ENCODE measurements around the gene ERBB3. TPM values are rescaled to one million over a fixed set of nuclear protein-coding genes. Genes with fewer than 3 reads are reported as not detected.

The ERBB3 gene
- total and polyA plus RNA-seq, 2 of the 8 experiments (the other 6 are each of a cell fraction or from before 2014, with no cell fraction given): 33.9 to 52.4 TPM

DNA sequence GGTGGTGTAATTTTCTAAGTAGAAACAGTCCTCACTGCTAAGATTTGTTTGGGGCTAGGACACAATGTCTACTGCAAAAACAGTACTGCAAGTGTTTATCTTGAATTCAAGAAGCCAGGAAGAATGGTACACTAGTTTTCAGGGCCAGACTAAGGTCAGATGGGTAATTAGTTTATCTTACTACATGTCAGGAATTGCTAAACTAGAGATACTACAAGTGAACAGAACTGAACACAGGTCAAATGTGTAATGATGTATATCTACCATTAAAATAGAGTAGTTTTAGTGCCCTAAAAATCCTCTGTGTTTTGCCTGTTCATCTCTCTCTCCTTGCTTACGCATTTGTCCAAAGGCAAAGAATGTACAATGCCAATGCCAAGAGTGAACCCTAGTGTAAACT is 34.1 kb downstream of the ERBB3 start:
- H2BK5ac ChIP-seq (ENCODE audit: low read depth, low read length): no peak overlapping the region
- H3K23me2 ChIP-seq (ENCODE audit: low read depth, low read length): peaks cover 10% of the 10 kb centered on the region
- no peak for FAIRE-seq

More for the DNA sequence above, 34.1 kb downstream of the ERBB3 start:
- Histone ChIP-seq H3K23ac (ENCODE audit: insufficient read length) (no peak overlapping the region), H3K79me2 (ENCODE audit: control insufficient read depth in 1 of 2, insufficient read depth in 2 of 2, low read length in 2 of 2) (peaks cover 3 to 13% of the 10 kb centered on the region in 2 experiments; a peak in 3 of 4 replicates), H2BK15ac (ENCODE audit: low read length) (no peak overlapping the region), H4K8ac (ENCODE audit: extremely low read depth, insufficient read depth, low read length) (no peak overlapping the region), H3K4ac (replicated peaks; ENCODE audit: insufficient read length, low read depth, low read length) (no peak overlapping the region), H3K18ac (ENCODE audit: extremely low read depth, low read length) (no peak overlapping the region), H4K91ac (replicated peaks; ENCODE audit: insufficient read length, low read length) (no peak overlapping the region), H3K56ac (replicated peaks; ENCODE audit: insufficient read length, low read depth, low read length) (no peak overlapping the region), H3K9me3 (ENCODE audit: insufficient read depth in 2 of 2, low read depth in 1 of 2, low read length in 1 of 2) (no peaks in the 10 kb centered on the region), H3K4me2 (ENCODE audit: insufficient read depth in 1 of 2, low read depth in 2 of 2, low read length in 2 of 2) (no peak overlapping the region), H2AFZ (ENCODE audit: low read length) (no peak overlapping the region), H3K79me1 (ENCODE audit: low read depth, low read length) (no peaks in the 10 kb centered on the region), H3K36me3 (ENCODE audit: control insufficient read depth in 2 of 4, insufficient read depth in 4 of 4, low read length in 3 of 4) (peaks cover 30 to 52% (median 46%) of the 10 kb centered on the region in 4 experiments), H3K4me3 (ENCODE audit: extremely low read depth in 1 of 4, insufficient read depth in 2 of 4, low read depth in 3 of 4, low read length in 4 of 4) (no peak overlapping the region), H4K5ac (ENCODE audit: insufficient read length, low read depth, low read length) (no peak overlapping the region), H2BK120ac (replicated peaks; ENCODE audit: low read depth, low read length) (no peak overlapping the region), H2BK20ac (ENCODE audit: low read length) (no peak overlapping the region), H3K14ac (ENCODE audit: insufficient read length) (no peak overlapping the region), H3K4me1 (replicated peaks in 1 of 4; ENCODE audit: control insufficient read depth in 3 of 4, insufficient read depth in 4 of 4, low read length in 3 of 4) (peaks cover 0 to 5% (median 3%) of the 10 kb centered on the region in 4 experiments; a peak in 4 of 7 replicates), H2BK12ac (ENCODE audit: low read depth, low read length) (no peak overlapping the region), H4K20me1 (replicated peaks in 1 of 2; ENCODE audit: control insufficient read depth in 1 of 2, insufficient read depth in 2 of 2, low read length in 2 of 2) (no peaks in the 10 kb centered on the region), H3K27me3 (replicated peaks in 1 of 4; ENCODE audit: control insufficient read depth in 3 of 4, extremely low read depth in 1 of 4, insufficient read depth in 3 of 4, low read length in 3 of 4) (no peaks in the 10 kb centered on the region), H2AK5ac (ENCODE audit: low read depth, low read length) (no peak overlapping the region), H3K9ac (replicated peaks in 1 of 4; ENCODE audit: extremely low read depth in 1 of 4, low read depth in 3 of 4, low read length in 3 of 4) (no peak overlapping the region), H3K27ac (ENCODE audit: low read depth, low read length) (no peak overlapping the region)
- TF ChIP-seq, protein P1, sequence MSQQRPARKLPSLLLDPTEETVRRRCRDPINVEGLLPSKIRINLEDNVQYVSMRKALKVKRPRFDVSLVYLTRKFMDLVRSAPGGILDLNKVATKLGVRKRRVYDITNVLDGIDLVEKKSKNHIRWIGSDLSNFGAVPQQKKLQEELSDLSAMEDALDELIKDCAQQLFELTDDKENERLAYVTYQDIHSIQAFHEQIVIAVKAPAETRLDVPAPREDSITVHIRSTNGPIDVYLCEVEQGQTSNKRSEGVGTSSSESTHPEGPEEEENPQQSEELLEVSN (IDR thresholded peaks at IDR 0.05): no peak
- TF ChIP-seq CHD1 (IDR thresholded peaks at IDR 0.05; ENCODE audit: low read depth, low read length): no peak
- TF ChIP-seq TAF7 (optimal IDR thresholded peaks at IDR 0.05; ENCODE audit: borderline replicate concordance, low read depth, low read length): no peak
- TF ChIP-seq JUN (IDR thresholded peaks at IDR 0.05; ENCODE audit: low read depth, low read length): no peak
- no peak for TF ChIP-seq POLR2AphosphoS5 (IDR thresholded peaks at IDR 0.05; ENCODE audit: low read depth, low read length)
- no peak for TF ChIP-seq GTF2F1 (IDR thresholded peaks at IDR 0.05; ENCODE audit: borderline replicate concordance, low read depth, low read length)
- TF ChIP-seq BRCA1 (IDR thresholded peaks at IDR 0.05; ENCODE audit: low read depth, low read length): no peak
- TF ChIP-seq SP2 (IDR thresholded peaks at IDR 0.05; ENCODE audit: low read length): no peak
- TF ChIP-seq SIRT6 (IDR thresholded peaks at IDR 0.05; ENCODE audit: low read length): no peak
- no peak for TF ChIP-seq YY1 (IDR thresholded peaks at IDR 0.05; ENCODE audit: low read depth, low read length)
- POLR2A ChIA-PET (ENCODE audit: partially characterized antibody): interaction anchor here (0.9 to 7.1 kb wide), 6 partner anchors 8 to 140 kb away, joined by 3 to 267 read pairs (median 20); partner anchors contain the start of genes ERBB3 and PA2G4
- CTCF ChIA-PET (ENCODE audit: partially characterized antibody): interaction anchor here (0.6 kb wide), 1 partner anchor 58 kb away, joined by 3 read pairs; no protein-coding TSS in a partner anchor
- no peak for DNase-seq (ENCODE audit: low read depth in 1 of 2, low spot score in 2 of 2)
- WGBS, 2 experiments (ENCODE audit: extremely low coverage in 1 of 2, insufficient coverage in 1 of 2, insufficient read length in 1 of 2, insufficient replicate concordance in 2 of 2, low coverage in 1 of 2, low lambda C conversion rate in 2 of 2, missing lambda C conversion rate in 1 of 2): 100% methylated on average over 1 of the region's 1 CpG; no CpG with 5 or more reads in 1 of the 2 experiments

All from H1 (cell line).